HEK293 (cell line): ENCODE measurements around the gene ACSM6.

ENCODE experiments used
- CTCF ChIA-PET: fragments of 350-600 bp; formaldehyde crosslinking; extraction: SDS; loops from one replicate; lab custom pipeline; 2021; ENCODE audit warnings: antibody characterized with exemption; lab: Yijun Ruan, JAX
- POLR2A ChIA-PET: fragments of 300-600 bp; formaldehyde crosslinking; extraction: SDS; loops from one replicate; lab custom pipeline; 2020; ENCODE audit warnings: antibody characterized with exemption, inconsistent platforms; lab: Yijun Ruan, JAX
- H3K27ac ChIP-seq: fragments of 200-500 bp; sonication (Bioruptor generic); 2 replicates; pipeline ENCODE4 v1.5.1; 2014; ENCODE audit warnings: low read depth, low read length, control low read depth, inconsistent platforms; ENCODE audit errors: extremely low read depth
- H3K36me3 ChIP-seq, 2 experiments: fragments of 200-500 bp in 1 of 2; sonication (Bioruptor generic) in 1 of 2; 1 replicate in 1 of 2; 2 replicates in 1 of 2; pipeline ENCODE4 v1.5.1; 2014 to 2017; ENCODE audit warnings: inconsistent platforms in 2 of 2, low read length in 2 of 2; ENCODE audit not compliant: control insufficient read depth in 2 of 2, insufficient read depth in 1 of 2
- H3K4me1 ChIP-seq: fragments of 200-500 bp; sonication (Bioruptor generic); 2 replicates; pipeline ENCODE4 v1.5.1; 2014; ENCODE audit warnings: mild to moderate bottlenecking, low read length, inconsistent platforms; ENCODE audit not compliant: control insufficient read depth, insufficient read depth
- H3K4me3 ChIP-seq: 2 replicates; pipeline ENCODE4 v1.5.1; 2011; ENCODE audit warnings: low read depth, mild to moderate bottlenecking, control low read depth, low read length, moderate library complexity
- H3K9me3 ChIP-seq: fragments of 200-500 bp; sonication (Bioruptor generic); 2 replicates; pipeline ENCODE4 v1.5.1; 2014; ENCODE audit warnings: low read depth, low read length, inconsistent platforms; ENCODE audit not compliant: control insufficient read depth, insufficient read depth
- GLI4 ChIP-seq: fragments of 450-650 bp; formaldehyde crosslinking; IDR thresholded peaks from 2 replicates; pipeline ENCODE4 v1.5.1; 2016; ENCODE audit warnings: missing biosample characterization, missing genetic modification characterization
- KLF1 ChIP-seq: fragments of 450-650 bp; formaldehyde crosslinking; IDR thresholded peaks from 2 replicates; pipeline ENCODE4 v1.5.1; 2016; ENCODE audit warnings: missing biosample characterization, missing genetic modification characterization
- KLF10 ChIP-seq: fragments of 450-650 bp; IDR thresholded peaks from 2 replicates; pipeline ENCODE4 v1.5.1; 2018; ENCODE audit warnings: missing biosample characterization, mild to moderate bottlenecking, missing genetic modification characterization
- KLF17 ChIP-seq: fragments of 450-650 bp; formaldehyde crosslinking; IDR thresholded peaks from 2 replicates; pipeline ENCODE4 v1.5.1; 2016; ENCODE audit warnings: missing biosample characterization, missing genetic modification characterization
- KLF9 ChIP-seq: fragments of 450-650 bp; formaldehyde crosslinking; IDR thresholded peaks from 2 replicates; pipeline ENCODE4 v1.5.1; 2016; ENCODE audit warnings: missing biosample characterization, missing genetic modification characterization, low read depth
- MZF1 ChIP-seq: fragments of 450-650 bp; formaldehyde crosslinking; IDR thresholded peaks from 2 replicates; pipeline ENCODE4 v1.5.1; 2017; ENCODE audit warnings: missing biosample characterization, missing genetic modification characterization, borderline replicate concordance
- PRDM1 ChIP-seq: fragments of 450-650 bp; formaldehyde crosslinking; IDR thresholded peaks from 2 replicates; pipeline ENCODE4; 2016; ENCODE audit warnings: missing biosample characterization, missing genetic modification characterization
- PRDM10 ChIP-seq: fragments of 450-650 bp; formaldehyde crosslinking; IDR thresholded peaks from 2 replicates; pipeline ENCODE4 v1.5.1; 2016; ENCODE audit warnings: missing biosample characterization, missing genetic modification characterization
- PRDM6 ChIP-seq: fragments of 450-650 bp; formaldehyde crosslinking; IDR thresholded peaks from 2 replicates; pipeline ENCODE4 v1.5.1; 2017; ENCODE audit warnings: missing biosample characterization, missing genetic modification characterization
- ZBTB20 ChIP-seq: fragments of 450-650 bp; formaldehyde crosslinking; IDR thresholded peaks from 2 replicates; pipeline ENCODE4 v1.5.1; 2016; ENCODE audit warnings: missing biosample characterization, missing genetic modification characterization
- ZBTB44 ChIP-seq: fragments of 450-650 bp; IDR thresholded peaks from 2 replicates; pipeline ENCODE4 v1.5.1; 2018; ENCODE audit warnings: missing biosample characterization, mild to moderate bottlenecking, missing genetic modification characterization
- ZEB2 ChIP-seq: fragments of 450-650 bp; formaldehyde crosslinking; IDR thresholded peaks from 2 replicates; pipeline ENCODE4 v1.5.1; 2016; ENCODE audit warnings: missing biosample characterization, missing genetic modification characterization
- ZNF10 ChIP-seq: fragments of 450-650 bp; formaldehyde crosslinking; IDR thresholded peaks from 2 replicates; pipeline ENCODE4 v1.5.1; 2017; ENCODE audit warnings: missing biosample characterization, missing genetic modification characterization
- ZNF155 ChIP-seq: fragments of 450-650 bp; formaldehyde crosslinking; IDR thresholded peaks from 2 replicates; pipeline ENCODE4 v1.5.1; 2016; ENCODE audit warnings: missing biosample characterization, missing genetic modification characterization
- ZNF280C ChIP-seq: fragments of 450-650 bp; formaldehyde crosslinking; IDR thresholded peaks from 2 replicates; pipeline ENCODE4 v1.5.1; 2016; ENCODE audit warnings: missing biosample characterization, missing genetic modification characterization
- ZNF366 ChIP-seq: fragments of 450-650 bp; formaldehyde crosslinking; conservative IDR thresholded peaks from 2 replicates; pipeline ENCODE4 v1.5.1; 2016; ENCODE audit warnings: missing biosample characterization, missing genetic modification characterization
- ZNF639 ChIP-seq: fragments of 450-650 bp; formaldehyde crosslinking; IDR thresholded peaks from 2 replicates; pipeline ENCODE4 v1.5.1; 2016; ENCODE audit warnings: missing biosample characterization, missing genetic modification characterization
- ZNF658 ChIP-seq: fragments of 450-650 bp; formaldehyde crosslinking; IDR thresholded peaks from 2 replicates; pipeline ENCODE4; 2016; ENCODE audit warnings: missing biosample characterization, missing genetic modification characterization
- ZNF701 ChIP-seq: fragments of 450-650 bp; formaldehyde crosslinking; IDR thresholded peaks from 2 replicates; pipeline ENCODE4 v1.5.1; 2016; ENCODE audit warnings: missing biosample characterization, missing genetic modification characterization

ACSM6 gene

GRCh38 chr10:95260397-95260881 lies 66.4 kb downstream of the ACSM6 start (continued):
- TF ChIP-seq ZNF280C = no peak
- no peak for TF ChIP-seq ZNF701 (tag by site-specific recombination)
- no peak for TF ChIP-seq ZEB2 (tag by site-specific recombination)
- TF ChIP-seq PRDM1 (tag by site-specific recombination) = peak; percentile 91
- no peak for TF ChIP-seq GLI4 (tag by site-specific recombination)
- TF ChIP-seq MZF1 (tag by site-specific recombination) = no peak
- TF ChIP-seq KLF10 = no peak
- no peak for TF ChIP-seq ZNF10 (tag by site-specific recombination)
- no peak for TF ChIP-seq KLF17
- TF ChIP-seq KLF1 (tag by site-specific recombination) = no peak
- TF ChIP-seq KLF9 (tag by site-specific recombination) = no peak
- 0 out of 2 replicates have a peak, but pooled peaks have one; percentile 15 for TF ChIP-seq ZNF366 (tag by site-specific recombination)
- no peak for TF ChIP-seq ZNF658
- no peak for TF ChIP-seq ZNF155 (tag by site-specific recombination)
- TF ChIP-seq ZNF639 (tag by site-specific recombination) = no peak
- TF ChIP-seq PRDM6 = no peak

- H3K36me3 ChIP-seq = peaks cover 32 to 70% of the 10 kb centered on the region in 2 experiments
- no peaks in the 10 kb centered on the region for H3K9me3 ChIP-seq
- peaks cover 7% of the 10 kb centered on the region for H3K4me1 ChIP-seq
- ChIA-PET CTCF (interaction anchor here (0.5 to 2.5 kb wide), 5 partner anchors 13 to 433 kb away, joined by 3 to 13 read pairs (median 3); no protein-coding TSS in a partner anchor), POLR2A (interaction anchor here (0.6 to 1.4 kb wide), 3 partner anchors 14 to 34 kb away, joined by 3 read pairs; no protein-coding TSS in a partner anchor)
- H3K4me3 ChIP-seq = no peak overlapping the region
- no peak overlapping the region for H3K27ac ChIP-seq
- TF ChIP-seq ZBTB44 (tag by site-specific recombination) (no peak), PRDM10 (tag by site-specific recombination) (peak; percentile 60), ZBTB20 (tag by site-specific recombination) (no peak)
These were observed 67.0 kb downstream of the ACSM6 start for GRCh38 chr10:95260909-95261552.
